T-helper 1 cell treated with Interleukin-12 subunit alpha and Interleukin-12 subunit beta and Interleukin-4 antibody, amounts not matched to agents 30 μg/mL and 1 μg/mL, for 36 hours (primary cell): Measurements from ENCODE around the gene ZNF211.
A peak's percentile ranks its signal among the peaks of the same experiment; 100 is the strongest.

Source experiments
- H3K27ac Mint-ChIP-seq: one replicate; pipeline ENCODE4 v1.8.0; 2021; ENCODE audit warnings: mild to moderate bottlenecking, mixed read lengths
- H3K27me3 Mint-ChIP-seq: one replicate; pipeline ENCODE4 v1.8.0; 2021; ENCODE audit warnings: low read depth, mixed read lengths
- H3K36me3 Mint-ChIP-seq: one replicate; pipeline ENCODE4 v1.8.0; 2021; ENCODE audit warnings: low read depth, mixed read lengths
- H3K4me1 Mint-ChIP-seq: one replicate; pipeline ENCODE4 v1.8.0; 2021; ENCODE audit warnings: low read depth, mixed read lengths
- H3K4me3 Mint-ChIP-seq: one replicate; pipeline ENCODE4 v1.8.0; 2021; ENCODE audit warnings: mild to moderate bottlenecking, moderate library complexity, mixed read lengths
- H3K9me3 Mint-ChIP-seq: one replicate; pipeline ENCODE4 v1.8.0; 2021; ENCODE audit warnings: mixed read lengths

The ZNF211 gene

GRCh38 chr19:57632987-57633831 lies at the start of gene ZNF211:
Gene ZNF211 (plus strand): TSS chr19:57633168. CDS start chr19:57633347, 179 bp downstream.
- H3K4me3 Mint-ChIP-seq = peak within 1 kb of the TSS; percentile 92
- peak within 1 kb of the TSS; percentile 88 for H3K27ac Mint-ChIP-seq
- no peaks in the 10 kb centered on the region for H3K27me3 Mint-ChIP-seq
- peaks cover 56% of the 10 kb centered on the region for H3K9me3 Mint-ChIP-seq
- peaks cover 40% of the 10 kb centered on the region for H3K36me3 Mint-ChIP-seq
- peaks cover 16% of the 10 kb centered on the region for H3K4me1 Mint-ChIP-seq

GRCh38 chr19:57583521-57584416 lies 49.2 kb upstream of the ZNF211 start, which contains the start of gene ZIK1:
Gene ZIK1 (plus strand): TSS chr19:57584145. CDS start chr19:57584357, 212 bp downstream.
- peaks cover 45% of the 10 kb centered on the region for H3K36me3 Mint-ChIP-seq
- H3K27ac Mint-ChIP-seq = peak within 1 kb of the TSS; percentile 78
- peak within 1 kb of the TSS; percentile 97 for H3K4me3 Mint-ChIP-seq
- H3K27me3 Mint-ChIP-seq = no peaks in the 10 kb centered on the region
- H3K9me3 Mint-ChIP-seq = peaks cover 71% of the 10 kb centered on the region
- H3K4me1 Mint-ChIP-seq = peaks cover 8% of the 10 kb centered on the region

GRCh38 chr19:57587529-57587928 lies 45.4 kb upstream of the ZNF211 start:
- no peaks in the 10 kb centered on the region for H3K27me3 Mint-ChIP-seq
- H3K4me3 Mint-ChIP-seq = no peak overlapping the region
- H3K4me1 Mint-ChIP-seq = peaks cover 4% of the 10 kb centered on the region
- H3K36me3 Mint-ChIP-seq = peaks cover 64% of the 10 kb centered on the region
- H3K9me3 Mint-ChIP-seq = peaks cover 81% of the 10 kb centered on the region
- no peak overlapping the region for H3K27ac Mint-ChIP-seq

DNA sequence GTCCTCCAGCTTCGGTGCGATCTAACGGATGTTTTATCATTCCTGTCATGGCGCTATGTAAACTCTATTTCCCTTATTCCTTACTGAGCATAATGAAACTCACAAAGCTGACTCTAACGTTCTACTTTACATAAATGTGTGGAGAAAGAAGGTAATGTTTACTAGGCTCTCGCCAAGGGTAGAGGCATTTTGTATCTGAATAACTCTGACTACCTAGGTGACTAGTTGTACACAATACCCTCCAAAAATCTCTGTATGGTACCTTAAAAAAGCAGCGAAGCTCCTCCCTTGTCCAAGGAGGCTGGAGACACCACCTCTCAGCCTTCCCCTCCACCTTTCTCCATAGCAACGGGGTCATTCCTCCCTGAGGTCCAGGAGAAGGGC lies 33.6 kb upstream of the ZNF211 start:
- peaks cover 12% of the 10 kb centered on the region for H3K4me1 Mint-ChIP-seq
- no peaks in the 10 kb centered on the region for H3K27me3 Mint-ChIP-seq
- peaks cover 63% of the 10 kb centered on the region for H3K9me3 Mint-ChIP-seq
- peaks cover 28% of the 10 kb centered on the region for H3K36me3 Mint-ChIP-seq
- no peak overlapping the region for H3K27ac Mint-ChIP-seq
- H3K4me3 Mint-ChIP-seq = peak overlapping the region; percentile 80

GRCh38 chr19:57599761-57600383 lies 33.1 kb upstream of the ZNF211 start, which contains the start of gene ZNF530:
Gene ZNF530 (plus strand): TSS chr19:57599885. CDS start chr19:57604346, 4,461 bp downstream.
- peaks cover 33% of the 10 kb centered on the region for H3K36me3 Mint-ChIP-seq
- H3K4me3 Mint-ChIP-seq = peak within 1 kb of the TSS; percentile 80
- no peaks in the 10 kb centered on the region for H3K27me3 Mint-ChIP-seq
- H3K4me1 Mint-ChIP-seq = peaks cover 12% of the 10 kb centered on the region
- peaks cover 63% of the 10 kb centered on the region for H3K9me3 Mint-ChIP-seq
- no peak within 1 kb of the TSS for H3K27ac Mint-ChIP-seq

- Mint-ChIP-seq H3K4me1 (no peaks in the 10 kb centered on the region), H3K27me3 (no peaks in the 10 kb centered on the region), H3K36me3 (peaks cover 57% of the 10 kb centered on the region), H3K27ac (no peak overlapping the region), H3K9me3 (peaks cover 76% of the 10 kb centered on the region), H3K4me3 (no peak overlapping the region)
Measured at GRCh38 chr19:57606931-57607330, 26.0 kb upstream of the ZNF211 start.

- peaks cover 70% of the 10 kb centered on the region for H3K9me3 Mint-ChIP-seq
- H3K36me3 Mint-ChIP-seq = peaks cover 41% of the 10 kb centered on the region
- H3K27ac Mint-ChIP-seq = no peak overlapping the region
- H3K4me1 Mint-ChIP-seq = peaks cover 12% of the 10 kb centered on the region
- no peaks in the 10 kb centered on the region for H3K27me3 Mint-ChIP-seq
- no peak overlapping the region for H3K4me3 Mint-ChIP-seq
Measured at GRCh38 chr19:57611113-57611512, 21.9 kb upstream of the ZNF211 start.

GRCh38 chr19:57613941-57614743 lies 18.8 kb upstream of the ZNF211 start, which contains the start of gene ZNF134:
Gene ZNF134 (plus strand): TSS chr19:57614242. CDS start chr19:57619469, 5,227 bp downstream.
- Mint-ChIP-seq H3K36me3 (peaks cover 49% of the 10 kb centered on the region), H3K27ac (peak within 1 kb of the TSS; percentile 81), H3K4me1 (peaks cover 15% of the 10 kb centered on the region), H3K27me3 (no peaks in the 10 kb centered on the region), H3K4me3 (peak within 1 kb of the TSS; percentile 85), H3K9me3 (peaks cover 76% of the 10 kb centered on the region)

DNA sequence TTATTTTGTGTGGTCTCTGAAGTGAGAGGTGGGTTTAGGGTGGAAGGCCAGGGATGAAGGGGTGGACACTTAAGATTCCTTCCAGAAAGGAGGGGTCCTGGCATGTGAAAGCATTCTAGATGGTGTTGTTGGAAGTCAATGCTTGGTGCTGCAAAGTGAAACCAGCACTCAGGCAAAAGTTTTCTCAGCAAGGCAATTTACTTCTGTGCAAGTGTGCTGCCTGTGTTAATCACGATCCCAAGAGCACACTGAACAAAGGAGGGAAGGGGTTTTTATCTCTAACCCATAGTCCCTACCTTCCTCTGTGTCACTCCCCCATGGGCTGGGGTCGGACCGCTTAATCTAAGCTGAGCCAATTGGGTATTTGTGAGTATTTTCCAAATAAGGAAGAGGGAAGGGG lies 17.6 kb upstream of the ZNF211 start:
- Mint-ChIP-seq H3K27me3 (no peaks in the 10 kb centered on the region), H3K27ac (peak overlapping the region; percentile 9), H3K4me1 (peaks cover 15% of the 10 kb centered on the region), H3K4me3 (peak overlapping the region; percentile 85), H3K36me3 (peaks cover 61% of the 10 kb centered on the region), H3K9me3 (peaks cover 84% of the 10 kb centered on the region)

DNA sequence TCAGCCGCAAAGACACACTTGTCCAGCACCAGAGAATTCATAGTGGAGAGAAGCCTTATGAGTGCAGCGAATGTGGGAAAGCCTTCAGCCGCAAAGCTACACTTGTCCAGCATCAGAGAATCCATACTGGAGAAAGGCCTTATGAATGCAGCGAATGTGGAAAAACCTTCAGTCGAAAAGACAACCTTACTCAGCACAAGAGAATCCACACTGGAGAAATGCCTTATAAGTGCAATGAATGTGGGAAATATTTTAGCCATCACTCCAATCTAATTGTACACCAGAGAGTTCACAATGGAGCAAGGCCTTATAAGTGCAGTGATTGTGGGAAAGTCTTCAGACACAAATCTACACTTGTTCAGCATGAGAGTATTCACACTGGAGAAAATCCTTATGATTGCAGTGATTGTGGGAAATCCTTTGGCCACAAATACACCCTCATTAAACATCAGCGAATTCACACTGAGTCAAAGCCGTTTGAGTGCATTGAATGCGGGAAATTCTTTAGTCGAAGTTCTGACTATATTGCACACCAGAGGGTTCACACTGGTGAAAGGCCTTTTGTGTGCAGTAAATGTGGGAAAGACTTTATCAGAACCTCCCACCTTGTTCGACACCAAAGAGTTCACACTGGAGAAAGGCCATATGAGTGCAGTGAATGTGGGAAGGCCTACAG lies 12.2 kb upstream of the ZNF211 start:
- Mint-ChIP-seq H3K9me3 (peaks cover 91% of the 10 kb centered on the region), H3K4me1 (peaks cover 3% of the 10 kb centered on the region), H3K36me3 (peaks cover 90% of the 10 kb centered on the region), H3K27ac (no peak overlapping the region), H3K27me3 (no peaks in the 10 kb centered on the region), H3K4me3 (no peak overlapping the region)

- no peak overlapping the region for H3K4me3 Mint-ChIP-seq
- H3K9me3 Mint-ChIP-seq = peaks cover 85% of the 10 kb centered on the region
- no peaks in the 10 kb centered on the region for H3K27me3 Mint-ChIP-seq
- no peak overlapping the region for H3K27ac Mint-ChIP-seq
- no peaks in the 10 kb centered on the region for H3K4me1 Mint-ChIP-seq
- peaks cover 68% of the 10 kb centered on the region for H3K36me3 Mint-ChIP-seq
Measured at GRCh38 chr19:57623091-57623490, 9.9 kb upstream of the ZNF211 start.

GRCh38 chr19:57633832-57634131 lies 814 bp downstream of the ZNF211 start:
- peaks cover 46% of the 10 kb centered on the region for H3K36me3 Mint-ChIP-seq

DNA sequence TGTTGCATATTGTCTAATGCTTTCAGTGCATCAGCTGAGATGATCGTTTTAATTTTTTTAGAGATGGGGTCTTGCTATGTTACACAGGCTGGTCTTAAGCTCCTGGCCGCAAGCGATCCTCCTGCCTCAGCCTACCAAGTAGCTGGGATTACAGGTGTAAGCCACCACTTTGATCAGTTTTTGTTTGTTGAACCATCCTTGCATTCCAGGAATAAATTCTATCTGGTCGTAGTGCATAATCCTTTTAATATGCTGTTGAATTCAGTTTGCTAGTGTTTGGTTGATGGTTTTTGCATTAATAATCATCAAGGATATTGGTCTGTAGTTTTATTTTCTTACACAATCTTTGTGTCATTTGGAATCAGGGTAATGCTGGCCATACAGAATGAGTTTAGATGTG lies 4.4 kb downstream of the ZNF211 start:
- no peak overlapping the region for H3K27ac Mint-ChIP-seq
- peaks cover 16% of the 10 kb centered on the region for H3K4me1 Mint-ChIP-seq
- peaks cover 78% of the 10 kb centered on the region for H3K9me3 Mint-ChIP-seq
- H3K4me3 Mint-ChIP-seq = no peak overlapping the region
- no peaks in the 10 kb centered on the region for H3K27me3 Mint-ChIP-seq
- H3K36me3 Mint-ChIP-seq = peaks cover 80% of the 10 kb centered on the region

More at GRCh38 chr19:57633832-57634131, 814 bp downstream of the ZNF211 start:
- peaks cover 58% of the 10 kb centered on the region for H3K9me3 Mint-ChIP-seq
- H3K27me3 Mint-ChIP-seq = no peaks in the 10 kb centered on the region
- H3K4me1 Mint-ChIP-seq = peaks cover 16% of the 10 kb centered on the region
- H3K4me3 Mint-ChIP-seq = peak overlapping the region; percentile 92
- no peak overlapping the region for H3K27ac Mint-ChIP-seq
